ENCODE data around the gene MTRF1.
"Not testable (repeated sequence)": the region's sequence is repeated elsewhere in the genome, so short reads cannot be mapped to it uniquely, and the experiment has no call there.

- not testable (repeated sequence) for TF ChIP-seq EZH2phosphoT487 (IDR thresholded peaks at IDR 0.05; ENCODE audit: low read length); CTCF (IDR thresholded peaks at IDR 0.05; ENCODE audit: low read length); EZH2 (optimal IDR thresholded peaks at IDR 0.05; ENCODE audit: low read depth, low read length)
Observed at GRCh38 chr13:41279156-41279555, 15.8 kb upstream of the MTRF1 start.

All from MM.1S (cell line).